Stomach (tissue), 4 donors: ENCODE measurements around the gene NEDD4L.

Experiments
- EP300 ChIP-seq: sonication (generic); formaldehyde crosslinking; IDR thresholded peaks from one replicate; pipeline ENCODE4 v1.6.1; 2017; ENCODE audit warnings: antibody characterized with exemption
- POLR2A ChIP-seq, 4 donors: fragments of 450-650 bp; IDR thresholded peaks; one replicate each; pipeline ENCODE4 v1.6.1; 2016; ENCODE audit warnings: antibody characterized with exemption in 4 of 4, control low read depth in 2 of 4, mild to moderate bottlenecking in 1 of 4, moderate library complexity in 1 of 4
- POLR2AphosphoS5 ChIP-seq, 3 donors: sonication (generic); formaldehyde crosslinking; IDR thresholded peaks; one replicate each; pipeline ENCODE4 v1.6.1; 2016; ENCODE audit warnings: antibody characterized with exemption in 3 of 3
- TF ChIP-seq, protein P1 (sequence below), 7 experiments: fragments of 450-650 bp in 4 of 7; fragments of 200-600 bp in 3 of 7; sonication (generic) in 3 of 7; IDR thresholded peaks; one replicate each; pipeline ENCODE4 v1.5.1; 2016 to 2019; ENCODE audit warnings: antibody characterized with exemption in 7 of 7, control low read depth in 2 of 7, mild to moderate bottlenecking in 1 of 7

GRCh38 chr18:58114766-58115165, 70.7 kb downstream of the NEDD4L start:
- TF ChIP-seq EP300 (no peak), POLR2AphosphoS5 (IDR thresholded peaks at IDR 0.05) (no peak), POLR2A (IDR thresholded peaks at IDR 0.05) (no peak)
- TF ChIP-seq, protein P1, sequence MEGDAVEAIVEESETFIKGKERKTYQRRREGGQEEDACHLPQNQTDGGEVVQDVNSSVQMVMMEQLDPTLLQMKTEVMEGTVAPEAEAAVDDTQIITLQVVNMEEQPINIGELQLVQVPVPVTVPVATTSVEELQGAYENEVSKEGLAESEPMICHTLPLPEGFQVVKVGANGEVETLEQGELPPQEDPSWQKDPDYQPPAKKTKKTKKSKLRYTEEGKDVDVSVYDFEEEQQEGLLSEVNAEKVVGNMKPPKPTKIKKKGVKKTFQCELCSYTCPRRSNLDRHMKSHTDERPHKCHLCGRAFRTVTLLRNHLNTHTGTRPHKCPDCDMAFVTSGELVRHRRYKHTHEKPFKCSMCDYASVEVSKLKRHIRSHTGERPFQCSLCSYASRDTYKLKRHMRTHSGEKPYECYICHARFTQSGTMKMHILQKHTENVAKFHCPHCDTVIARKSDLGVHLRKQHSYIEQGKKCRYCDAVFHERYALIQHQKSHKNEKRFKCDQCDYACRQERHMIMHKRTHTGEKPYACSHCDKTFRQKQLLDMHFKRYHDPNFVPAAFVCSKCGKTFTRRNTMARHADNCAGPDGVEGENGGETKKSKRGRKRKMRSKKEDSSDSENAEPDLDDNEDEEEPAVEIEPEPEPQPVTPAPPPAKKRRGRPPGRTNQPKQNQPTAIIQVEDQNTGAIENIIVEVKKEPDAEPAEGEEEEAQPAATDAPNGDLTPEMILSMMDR (IDR thresholded peaks at IDR 0.05): no peak
